Measurements from ENCODE around the gene CHAMP1.
"Not testable (repeated sequence)": the region's sequence is repeated elsewhere in the genome, so short reads cannot be mapped to it uniquely, and the experiment has no call there.

CHAMP1 gene

DNA sequence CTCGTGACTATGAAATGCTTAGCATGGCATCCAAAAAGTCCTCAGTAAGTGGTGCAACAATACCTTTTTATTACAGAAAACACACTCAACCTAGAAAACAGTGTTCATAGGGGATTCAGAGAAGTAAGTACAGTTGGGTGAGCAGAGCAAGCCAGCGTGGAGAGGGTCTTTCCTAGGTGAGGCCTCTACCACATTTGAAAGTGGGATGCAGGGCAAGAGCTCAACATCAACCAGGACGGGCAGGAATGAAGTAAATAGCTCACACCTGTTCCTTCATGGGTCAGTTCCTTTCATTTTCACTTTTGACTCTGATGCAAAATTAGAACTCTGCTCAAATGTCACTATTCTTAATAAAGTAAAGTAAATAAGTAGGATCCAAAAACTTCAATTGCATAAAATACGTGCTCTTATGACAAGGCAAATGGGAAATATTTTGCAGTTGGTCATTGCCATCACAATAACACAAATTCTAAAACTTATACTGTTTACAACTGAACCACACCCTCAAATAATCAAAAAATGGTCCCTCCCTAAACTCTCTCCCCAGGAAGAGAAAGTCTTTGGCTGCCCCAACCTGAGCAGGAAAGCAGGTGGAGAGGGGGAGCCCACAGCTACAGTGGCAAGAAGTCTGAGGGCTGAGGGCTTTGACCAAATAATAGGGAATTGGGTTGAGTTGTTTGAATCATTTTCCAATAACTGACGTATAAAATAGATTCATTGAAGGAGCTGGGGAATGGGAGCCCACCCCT is 20.2 kb downstream of the CHAMP1 start:
- DNase-seq (ENCODE audit: low read depth), result no peak

DNA sequence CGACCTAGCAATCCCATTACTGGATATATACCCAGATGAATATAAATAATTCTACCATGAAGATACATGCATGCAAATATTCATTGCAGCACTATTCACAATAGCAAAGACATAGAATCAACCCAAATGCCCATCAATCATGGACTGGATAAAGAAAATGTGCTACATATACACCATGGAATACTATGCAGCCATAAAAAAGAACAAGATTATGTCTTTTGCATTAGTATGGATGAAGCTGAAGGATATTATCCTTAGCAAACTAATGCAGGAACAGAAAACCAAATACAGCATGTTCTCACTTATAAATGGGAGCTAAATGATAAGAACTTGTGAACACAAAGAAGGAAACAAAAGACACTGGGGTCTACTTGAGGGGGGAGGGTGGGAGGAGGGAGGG is 22.2 kb downstream of the CHAMP1 start:
- not testable (repeated sequence) for DNase-seq (ENCODE audit: low read depth)

DNA sequence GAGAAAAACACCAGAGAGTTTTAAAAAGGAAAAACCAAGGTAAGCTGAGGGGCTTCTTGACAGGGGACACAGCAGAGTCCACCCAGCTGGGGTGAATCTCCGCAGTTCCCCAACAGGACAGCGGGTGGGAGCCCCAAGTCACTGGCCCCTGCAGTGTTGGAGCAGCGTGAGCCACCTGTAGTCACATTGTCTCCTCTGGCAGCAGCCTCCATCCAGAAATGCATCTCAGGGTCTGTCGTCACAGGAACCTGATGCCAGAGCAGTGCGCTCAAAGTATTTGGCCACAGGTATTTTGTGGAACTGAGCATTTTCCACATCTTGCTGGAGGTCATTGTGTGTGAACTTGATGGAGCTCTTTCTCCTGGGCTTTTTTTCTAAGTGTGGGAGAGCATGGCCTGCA is 24.7 kb downstream of the CHAMP1 start:
- no peak for DNase-seq (ENCODE audit: low read depth)

DNA sequence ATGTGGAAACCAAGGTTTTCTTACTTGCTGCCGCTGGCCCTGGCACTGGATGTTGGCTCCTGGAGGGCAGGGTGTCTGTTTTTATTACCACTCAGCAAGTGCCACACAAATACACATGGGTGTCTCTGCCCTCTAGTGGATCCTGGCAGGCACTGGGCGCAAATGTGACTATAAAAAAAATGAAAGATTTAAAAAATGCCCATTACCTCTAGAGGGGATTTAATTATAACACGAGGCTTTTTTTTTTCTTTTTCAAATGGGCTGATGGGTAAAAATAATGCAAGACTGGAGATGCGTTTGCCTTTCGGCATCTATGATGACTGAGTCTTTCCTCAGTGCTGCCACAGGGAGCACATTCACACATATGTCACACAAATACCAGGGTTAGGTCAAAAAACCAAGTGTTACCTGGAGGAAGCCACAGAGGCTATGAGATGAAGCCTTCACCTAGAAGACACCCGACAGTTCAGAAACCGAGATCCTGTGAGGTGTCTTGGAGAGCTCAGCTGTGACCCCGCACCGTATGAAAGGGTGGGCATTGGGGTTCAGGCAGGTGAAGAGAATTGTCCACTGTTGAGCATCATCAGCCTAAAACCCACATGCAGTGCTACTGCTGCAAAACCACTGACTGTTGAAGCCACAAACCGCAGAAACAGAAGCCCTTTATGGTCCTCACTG is 25.7 kb downstream of the CHAMP1 start:
- peak; percentile 17 for DNase-seq (ENCODE audit: low read depth)

DNA sequence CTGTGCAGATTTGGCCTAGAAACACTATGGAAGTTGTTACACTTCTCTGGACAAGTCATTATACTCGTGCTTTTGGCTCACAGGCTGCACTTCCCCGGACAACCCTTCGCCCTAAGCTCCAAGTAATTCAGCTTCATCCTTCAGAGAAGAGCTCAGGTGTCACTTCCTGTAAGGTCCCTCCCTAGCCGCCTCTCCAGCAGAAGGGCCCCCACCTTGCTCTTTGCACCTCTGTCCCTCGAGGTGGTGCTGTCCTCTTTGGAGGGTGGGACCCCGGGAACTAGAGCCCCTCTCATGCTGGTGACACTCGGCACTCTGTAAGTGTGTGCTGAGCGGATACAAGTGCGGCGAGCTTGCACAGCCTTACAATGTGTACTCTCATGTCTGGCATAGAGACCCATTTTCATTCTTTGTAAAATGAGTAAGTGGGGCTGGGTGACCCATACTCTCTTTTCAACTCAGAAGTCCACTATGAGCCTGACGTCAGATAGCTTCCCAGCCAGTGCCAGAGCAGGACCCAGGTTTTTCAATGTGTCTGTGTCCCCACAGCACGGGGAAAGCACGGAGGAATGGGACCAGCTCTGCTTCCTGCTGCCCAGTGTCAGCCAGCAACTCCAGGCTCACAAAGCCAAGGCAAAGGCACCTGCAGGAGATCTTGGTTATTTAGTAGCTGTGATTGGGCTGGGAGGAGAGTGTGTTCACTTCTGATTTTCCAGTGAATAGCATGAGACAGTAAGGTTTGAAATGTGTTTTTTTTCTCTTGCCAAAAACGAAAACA is 26.9 kb downstream of the CHAMP1 start:
- no peak for DNase-seq (ENCODE audit: low read depth)

DNA sequence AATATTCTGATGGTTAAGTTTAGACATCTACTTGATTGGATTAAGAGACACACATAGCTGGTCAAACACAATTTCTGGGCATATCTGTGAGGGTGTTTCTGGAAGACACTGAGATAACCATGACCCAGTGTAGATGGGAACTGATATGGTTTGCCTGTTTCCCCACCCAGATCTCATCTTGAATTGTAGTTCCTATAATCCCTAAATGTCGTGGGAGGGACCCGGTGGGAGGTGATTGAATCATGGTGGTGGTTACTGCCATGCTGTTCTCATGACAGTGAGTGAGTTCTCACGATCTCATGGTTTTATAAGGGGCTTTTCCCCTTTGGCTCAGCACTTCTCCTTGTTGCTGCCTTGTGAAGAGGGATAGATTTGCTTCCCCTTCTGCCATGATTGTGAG is 33.0 kb downstream of the CHAMP1 start:
- not testable (repeated sequence) for DNase-seq (ENCODE audit: low read depth)

DNA sequence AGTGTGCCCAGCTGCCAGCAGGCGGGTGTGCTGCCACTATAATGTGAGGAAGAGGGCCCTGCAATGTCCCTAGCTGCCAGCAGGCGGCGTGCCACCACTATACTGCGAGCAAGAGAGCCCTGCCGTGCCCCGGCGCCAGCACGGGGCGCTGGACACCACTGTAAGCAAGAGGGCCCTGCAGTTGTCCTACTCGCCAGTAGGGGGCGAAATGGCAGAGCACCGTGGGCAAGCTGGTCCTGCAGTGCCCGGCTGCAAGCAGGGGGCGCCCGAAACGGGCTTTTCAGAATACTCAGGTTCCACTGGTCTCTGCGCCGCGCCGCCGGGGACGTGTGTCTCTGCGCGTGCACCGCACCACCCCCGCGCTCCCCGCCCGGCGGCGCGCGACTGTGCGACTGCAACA is 38.5 kb downstream of the CHAMP1 start:
- DNase-seq (ENCODE audit: low read depth), result not testable (repeated sequence)

DNA sequence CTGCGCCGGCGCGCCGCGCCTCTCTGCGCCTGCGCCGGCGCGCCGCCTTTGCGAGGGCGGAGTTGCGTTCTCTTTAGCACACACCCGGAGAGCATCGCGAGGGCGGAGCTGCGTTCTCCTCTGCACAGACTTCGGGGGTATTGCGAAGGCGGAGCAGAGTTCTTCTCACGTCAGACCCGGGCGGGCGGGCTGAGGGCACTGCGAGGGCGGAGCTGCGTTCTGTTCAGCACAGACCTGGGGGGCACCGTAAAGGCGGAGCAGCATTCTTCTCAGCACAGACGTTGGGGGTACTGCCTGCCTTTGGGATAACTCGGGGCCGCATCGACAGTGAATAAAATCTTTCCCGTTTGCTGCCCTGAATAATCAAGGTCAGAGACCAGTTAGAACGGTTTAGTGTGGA is 39.1 kb downstream of the CHAMP1 start:
- DNase-seq (ENCODE audit: low read depth), result not testable (repeated sequence)
